Stimulated activated CD4-positive, alpha-beta T cell treated with anti-CD3 and anti-CD28 coated beads, TNF-alpha, amount 100 ng/mL, for 48 hours (primary cell): ENCODE results near the gene EXOC4.

ENCODE experiments used
- DNase-seq, 3 donors: peaks; one replicate each; pipeline ENCODE4 v3.0.0-alpha.2; 2020; ENCODE audit warnings: low read depth in 3 of 3

Gene EXOC4

GRCh38 chr7:133428326-133428725 lies 175.4 kb downstream of the EXOC4 start:
- no peak for DNase-seq

GRCh38 chr7:133428876-133429275 lies 176.0 kb downstream of the EXOC4 start:
- DNase-seq: no peak

- no peak for DNase-seq
These were observed 176.5 kb downstream of the EXOC4 start for GRCh38 chr7:133429371-133429770.

GRCh38 chr7:133431134-133431724 lies 178.4 kb downstream of the EXOC4 start:
- DNase-seq: no peak

- no peak for DNase-seq
These were observed 180.4 kb downstream of the EXOC4 start for GRCh38 chr7:133433165-133433812.

- DNase-seq: no peak
These were observed 181.5 kb downstream of the EXOC4 start for GRCh38 chr7:133434246-133434865.

- no peak for DNase-seq
These were observed 183.1 kb downstream of the EXOC4 start for GRCh38 chr7:133436014-133436428.

GRCh38 chr7:133437544-133437943 lies 184.7 kb downstream of the EXOC4 start:
- no peak for DNase-seq

GRCh38 chr7:133442818-133443217 lies 189.9 kb downstream of the EXOC4 start:
- no peak for DNase-seq

- no peak for DNase-seq
These were observed 192.7 kb downstream of the EXOC4 start for GRCh38 chr7:133445617-133446016.

GRCh38 chr7:133448012-133448411 lies 195.1 kb downstream of the EXOC4 start:
- DNase-seq: no peak

GRCh38 chr7:133452577-133452976 lies 199.7 kb downstream of the EXOC4 start:
- no peak for DNase-seq

- DNase-seq: no peak
These were observed 205.8 kb downstream of the EXOC4 start for GRCh38 chr7:133458688-133459087.

GRCh38 chr7:133461421-133461820 lies 208.5 kb downstream of the EXOC4 start:
- no peak for DNase-seq

GRCh38 chr7:133475655-133476054 lies 222.8 kb downstream of the EXOC4 start:
- no peak for DNase-seq

GRCh38 chr7:133477791-133478190 lies 224.9 kb downstream of the EXOC4 start:
- DNase-seq: no peak

GRCh38 chr7:133478591-133479135 lies 225.8 kb downstream of the EXOC4 start:
- DNase-seq: no peak

GRCh38 chr7:133479456-133480065 lies 226.7 kb downstream of the EXOC4 start:
- DNase-seq: no peak

- DNase-seq: no peak
These were observed 228.0 kb downstream of the EXOC4 start for GRCh38 chr7:133480868-133481267.

- no peak for DNase-seq
These were observed 228.8 kb downstream of the EXOC4 start for GRCh38 chr7:133481676-133482075.

GRCh38 chr7:133482599-133482998 lies 229.7 kb downstream of the EXOC4 start:
- DNase-seq: no peak

- peak in 2 of 3 donors; percentile 15 to 21 for DNase-seq
These were observed 231.2 kb downstream of the EXOC4 start for GRCh38 chr7:133484086-133484485.

- DNase-seq: no peak
These were observed 237.0 kb downstream of the EXOC4 start for GRCh38 chr7:133489906-133490305.
